HG02852 (cell line): ENCODE measurements around the gene KCNH2.
"Not testable (repeated sequence)": the region's sequence is repeated elsewhere in the genome, so short reads cannot be mapped to it uniquely, and the experiment has no call there.

Source experiments
- ATAC-seq: cut with Tn5 transposase; IDR thresholded peaks from one replicate; pipeline ENCODE4 v1.9.1; 2021; ENCODE audit warnings: mild to moderate bottlenecking, moderate library complexity; ENCODE audit not compliant: unreplicated experiment

Gene KCNH2

GRCh38 chr7:150910996-150911422 is 67.1 kb downstream of the KCNH2 start:
- no peak for ATAC-seq

DNA sequence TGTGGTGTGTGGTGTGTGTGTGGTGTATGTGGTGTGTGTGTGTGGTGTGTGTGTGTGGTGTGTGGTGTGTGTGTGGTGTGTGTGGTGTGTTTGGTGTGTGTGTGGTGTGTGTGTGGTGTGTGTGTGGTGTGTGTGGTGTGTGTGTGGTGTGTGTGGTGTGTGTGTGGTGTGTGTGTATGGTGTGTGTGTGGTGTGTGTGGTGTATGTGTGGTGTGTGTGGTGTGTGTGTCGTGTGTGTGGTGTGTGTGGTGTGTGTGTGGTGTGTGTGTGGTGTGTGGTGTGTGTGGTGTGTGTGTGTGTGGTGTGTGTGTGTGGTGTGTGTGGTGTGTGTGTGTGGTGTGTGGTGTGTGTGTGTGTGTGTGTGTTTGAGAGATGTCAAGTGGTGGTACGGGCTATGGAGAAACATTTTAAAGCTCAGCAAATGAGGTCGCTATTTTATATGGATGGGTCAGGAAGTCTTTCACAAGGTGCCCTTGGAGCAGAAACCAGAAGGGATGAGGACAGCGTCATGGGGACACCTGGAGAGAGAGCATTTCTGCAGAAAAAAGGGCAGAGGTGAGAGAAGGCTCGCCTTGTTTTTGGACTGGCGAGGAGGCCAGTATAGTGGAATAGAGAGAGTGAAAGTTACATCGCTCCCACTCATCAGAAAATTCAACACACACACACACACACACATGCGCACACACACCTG is 67.7 kb downstream of the KCNH2 start:
- not testable (repeated sequence) for ATAC-seq

DNA sequence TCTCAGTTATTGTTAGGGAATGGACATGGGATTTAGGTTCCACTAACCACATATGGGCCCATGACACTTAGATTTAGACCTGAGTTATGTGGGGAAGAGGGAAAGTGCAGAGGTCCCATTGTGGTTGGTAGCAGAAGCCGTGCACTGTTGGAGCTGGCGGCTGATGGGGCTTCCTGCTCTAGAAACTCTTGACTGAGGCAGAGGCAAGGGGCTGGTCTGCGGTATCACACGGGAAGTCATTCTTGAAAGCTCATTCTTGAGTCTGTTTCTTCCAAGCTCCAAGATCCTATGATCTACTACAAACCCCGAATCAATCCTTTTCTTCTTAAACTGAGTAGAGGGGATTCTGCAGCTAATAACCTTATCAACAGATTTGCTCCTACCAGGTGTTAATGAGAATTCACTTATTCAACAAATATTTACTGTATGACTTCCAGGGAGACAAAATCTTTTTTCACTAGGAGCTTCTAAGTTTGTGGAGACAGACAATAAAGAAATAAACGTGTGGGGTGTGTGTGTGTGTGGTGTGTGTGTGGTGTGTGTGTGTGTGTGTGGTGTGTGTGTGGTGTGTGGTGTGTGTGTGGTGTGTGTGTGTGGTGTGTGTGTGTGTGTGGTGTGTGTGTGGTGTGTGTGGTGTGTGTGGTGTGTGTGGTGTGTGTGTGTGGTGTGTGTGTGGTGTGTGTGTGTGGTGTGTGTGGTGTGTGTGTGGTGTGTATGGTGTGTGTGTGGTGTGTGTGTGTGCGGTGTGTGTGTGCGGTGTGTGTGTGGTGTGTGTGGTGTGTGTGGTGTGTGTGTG is 68.7 kb downstream of the KCNH2 start:
- no peak for ATAC-seq

DNA sequence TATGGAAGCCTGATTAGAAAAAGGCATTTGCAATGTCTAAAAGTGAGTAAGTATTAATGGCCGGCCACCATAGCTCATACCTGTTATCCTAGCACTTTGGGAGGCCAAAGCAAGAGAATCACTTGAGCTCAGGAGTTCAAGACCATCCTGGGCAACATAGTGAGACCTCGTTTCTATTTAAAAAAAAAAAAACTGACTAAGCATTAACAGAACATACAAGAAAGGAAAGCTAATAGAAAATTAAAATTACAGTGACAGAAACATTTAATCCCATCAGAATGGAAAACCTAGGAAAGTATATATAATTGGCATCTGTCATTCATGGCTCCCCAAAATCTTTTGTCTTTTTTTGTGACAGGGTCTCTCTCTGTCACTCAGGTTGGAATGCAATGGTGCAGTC is 69.9 kb downstream of the KCNH2 start:
- no peak for ATAC-seq

DNA sequence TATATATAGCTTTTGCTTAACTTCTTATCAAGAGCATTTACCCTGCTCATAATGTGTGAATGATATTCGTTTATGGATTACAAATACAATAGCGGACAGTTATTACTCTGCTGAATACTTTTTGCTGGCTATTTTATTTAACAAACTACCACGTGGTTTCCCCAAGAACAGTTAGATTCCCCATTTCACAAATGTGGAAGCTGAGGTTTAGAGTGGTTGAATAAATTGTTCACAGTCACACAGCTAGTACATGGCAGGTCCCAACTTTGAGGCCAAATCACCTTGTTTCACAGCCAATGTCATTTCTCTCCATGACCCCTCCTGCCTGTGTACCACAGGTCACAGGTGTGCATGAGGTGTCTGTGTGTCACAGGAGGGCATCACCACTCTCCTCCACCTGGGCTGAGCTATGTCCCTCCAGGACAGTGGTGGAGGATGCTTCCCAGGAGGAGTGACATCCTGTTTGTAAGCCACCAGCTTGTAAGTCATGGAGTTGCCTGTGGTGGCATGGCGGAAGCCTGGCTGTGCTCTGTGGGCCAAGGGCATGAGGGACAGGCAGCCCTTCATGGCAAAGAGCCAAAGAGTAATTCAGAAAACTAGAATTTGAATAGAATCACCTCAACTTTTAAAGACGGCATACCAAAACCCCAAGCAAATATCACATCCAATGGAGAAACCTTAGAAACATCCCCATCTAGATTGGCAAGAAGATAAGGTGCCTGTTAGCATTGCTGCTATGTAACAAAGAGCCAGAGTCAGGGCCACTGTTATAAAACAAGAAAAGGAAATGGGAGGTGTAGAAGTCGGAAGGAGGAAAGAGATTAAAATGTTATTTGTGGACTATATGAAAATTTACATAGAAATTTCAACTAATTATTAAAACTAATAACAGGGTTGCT is 73.9 kb downstream of the KCNH2 start:
- ATAC-seq, result no peak

- no peak for ATAC-seq
Measured at GRCh38 chr7:150903606-150904005, 74.5 kb downstream of the KCNH2 start.

- no peak for ATAC-seq
Measured at GRCh38 chr7:150902078-150903033, 75.8 kb downstream of the KCNH2 start.

GRCh38 chr7:150901160-150902035 is 76.7 kb downstream of the KCNH2 start:
- ATAC-seq, result no peak

DNA sequence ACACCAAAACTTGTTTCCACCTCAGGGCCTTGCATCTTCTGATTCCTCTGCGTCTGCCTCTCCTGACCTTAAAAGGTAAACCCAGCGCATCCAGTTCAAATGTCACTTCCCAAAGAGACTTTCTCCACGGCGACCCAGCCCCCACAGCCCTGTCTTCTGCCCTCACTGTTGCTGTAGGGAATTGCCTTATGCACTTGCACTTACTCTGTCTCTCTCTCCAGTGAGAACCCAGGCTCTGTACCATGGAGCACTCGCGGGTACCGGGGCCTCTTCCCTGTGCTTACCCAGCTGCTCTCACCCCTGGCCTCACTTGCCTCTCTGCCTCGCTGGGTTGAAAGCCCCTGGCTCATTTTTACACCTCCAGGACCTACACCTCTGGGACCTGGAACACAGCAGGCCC is 77.4 kb downstream of the KCNH2 start:
- ATAC-seq, result no peak

DNA sequence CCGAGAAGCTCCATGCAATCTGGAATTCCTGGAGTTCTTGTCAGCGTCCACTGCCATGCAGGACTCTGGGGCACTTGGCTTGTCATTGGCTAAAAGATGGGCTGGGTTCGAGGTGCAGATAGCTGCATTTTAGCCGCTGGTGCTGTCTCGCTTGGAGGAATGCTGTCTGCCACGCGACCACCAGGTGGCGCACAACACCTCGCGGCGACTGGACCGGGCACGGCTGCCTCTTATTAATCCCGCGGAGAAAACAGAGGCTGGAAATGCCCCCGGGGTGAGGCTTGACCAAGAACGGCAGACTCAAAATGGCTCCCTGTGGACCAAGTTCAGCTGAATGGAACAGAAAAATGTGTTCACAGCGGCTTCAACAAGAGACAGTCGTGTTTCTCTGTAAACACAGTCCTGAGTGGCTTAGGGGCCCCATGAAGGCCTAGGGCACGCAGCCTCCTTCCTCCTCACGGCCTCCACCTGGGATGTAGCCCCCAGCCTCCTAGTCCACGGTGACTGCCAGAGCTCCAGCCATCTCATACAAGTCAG is 79.6 kb downstream of the KCNH2 start:
- peak; percentile 58 for ATAC-seq

- peak; percentile 78 for ATAC-seq
Measured at GRCh38 chr7:150897502-150898474, 80.3 kb downstream of the KCNH2 start.

- ATAC-seq, result no peak
Measured at GRCh38 chr7:150896562-150897209, 81.4 kb downstream of the KCNH2 start.

GRCh38 chr7:150895809-150896208 is 82.3 kb downstream of the KCNH2 start:
- ATAC-seq, result no peak
